Esophagus muscularis mucosa (tissue), 3 donors: Measurements from ENCODE around the gene LTBP2.

Experiments
- POLR2A ChIP-seq: fragments of 450-650 bp; IDR thresholded peaks from one replicate; pipeline ENCODE4 v1.6.1; 2017; ENCODE audit warnings: antibody characterized with exemption, moderate library complexity, mild to moderate bottlenecking, low read depth
- POLR2AphosphoS5 ChIP-seq, 2 donors: sonication (generic); formaldehyde crosslinking; IDR thresholded peaks; one replicate each; pipeline ENCODE4 v1.6.1; 2017; ENCODE audit warnings: antibody characterized with exemption in 2 of 2
- TF ChIP-seq, protein P1 (sequence below), 3 experiments: fragments of 200-600 bp in 2 of 3; fragments of 450-650 bp in 1 of 3; sonication (generic) in 2 of 3; IDR thresholded peaks; one replicate each; pipeline ENCODE4 v1.5.1; 2017 to 2019; ENCODE audit warnings: antibody characterized with exemption in 3 of 3, mild to moderate bottlenecking in 2 of 3, moderate library complexity in 1 of 3

DNA sequence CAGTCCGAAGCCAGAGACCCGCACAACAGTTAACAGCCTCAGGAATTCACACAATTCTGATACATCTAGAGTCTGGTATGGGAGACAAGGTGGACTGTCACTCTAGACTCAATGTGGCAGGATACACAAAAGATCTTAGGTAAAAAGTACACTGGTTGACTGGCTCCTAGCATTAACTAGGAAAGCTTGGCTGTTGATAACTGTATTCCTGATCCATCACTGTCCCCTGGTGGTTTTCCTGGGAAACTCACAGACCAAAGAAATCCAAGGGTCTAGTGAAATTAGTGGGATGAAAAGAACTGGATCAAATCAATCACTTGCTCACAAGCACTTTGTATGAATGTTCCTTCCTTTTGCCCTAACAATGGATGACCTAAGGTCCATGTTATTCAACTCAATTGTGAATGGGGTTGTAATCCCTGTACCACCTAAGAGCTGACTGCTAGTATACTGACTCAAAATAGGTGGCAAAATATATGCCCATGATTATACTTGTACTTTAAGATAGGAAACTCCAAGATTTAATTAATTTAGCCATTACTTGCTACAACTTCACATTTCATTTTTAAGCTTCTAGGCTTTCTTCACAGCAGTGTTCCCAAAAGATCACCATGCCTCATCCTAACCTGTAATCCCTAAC is 132.9 kb downstream of the LTBP2 start:
- no peak for TF ChIP-seq POLR2A
- no peak for TF ChIP-seq POLR2AphosphoS5 (IDR thresholded peaks at IDR 0.05)
- TF ChIP-seq, protein P1, sequence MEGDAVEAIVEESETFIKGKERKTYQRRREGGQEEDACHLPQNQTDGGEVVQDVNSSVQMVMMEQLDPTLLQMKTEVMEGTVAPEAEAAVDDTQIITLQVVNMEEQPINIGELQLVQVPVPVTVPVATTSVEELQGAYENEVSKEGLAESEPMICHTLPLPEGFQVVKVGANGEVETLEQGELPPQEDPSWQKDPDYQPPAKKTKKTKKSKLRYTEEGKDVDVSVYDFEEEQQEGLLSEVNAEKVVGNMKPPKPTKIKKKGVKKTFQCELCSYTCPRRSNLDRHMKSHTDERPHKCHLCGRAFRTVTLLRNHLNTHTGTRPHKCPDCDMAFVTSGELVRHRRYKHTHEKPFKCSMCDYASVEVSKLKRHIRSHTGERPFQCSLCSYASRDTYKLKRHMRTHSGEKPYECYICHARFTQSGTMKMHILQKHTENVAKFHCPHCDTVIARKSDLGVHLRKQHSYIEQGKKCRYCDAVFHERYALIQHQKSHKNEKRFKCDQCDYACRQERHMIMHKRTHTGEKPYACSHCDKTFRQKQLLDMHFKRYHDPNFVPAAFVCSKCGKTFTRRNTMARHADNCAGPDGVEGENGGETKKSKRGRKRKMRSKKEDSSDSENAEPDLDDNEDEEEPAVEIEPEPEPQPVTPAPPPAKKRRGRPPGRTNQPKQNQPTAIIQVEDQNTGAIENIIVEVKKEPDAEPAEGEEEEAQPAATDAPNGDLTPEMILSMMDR (IDR thresholded peaks at IDR 0.05): peak; percentile 37 to 52 (median 38)
